OCI-LY7 (cell line): ENCODE results near the gene GNAT2. TPM values are rescaled to one million over a fixed set of nuclear protein-coding genes. Genes with fewer than 3 reads are reported as not detected.

Experiments used
- BruUV-seq: library from RNA; stranded (reverse); fragments of 400-500 nt; replicated peaks from 2 replicates; lab custom pipeline; 2021; lab: Mats Ljungman, UMichigan
- CTCF ChIA-PET: fragments of 300-600 bp; sonication (Branson Sonifier 250); formaldehyde crosslinking; loops from one replicate; lab custom pipeline; 2022; ENCODE audit warnings: antibody characterized with exemption; ENCODE audit not compliant: unreplicated experiment; lab: Charles Lee
- POLR2A ChIA-PET: fragments of 300-600 bp; sonication (Branson Sonifier 250); formaldehyde crosslinking; loops from one replicate; lab custom pipeline; 2022; ENCODE audit warnings: antibody characterized with exemption; lab: Charles Lee
- DNase-seq: peaks from one replicate; pipeline ENCODE4 v3.0.0-alpha.2; 2015; ENCODE audit warnings: low spot score
- H2AFZ ChIP-seq: fragments of 200-600 bp; sonication (generic), shearing (Covaris generic); 2 replicates; pipeline ENCODE4 v1.6.1; 2014; ENCODE audit warnings: mild to moderate bottlenecking, antibody characterized with exemption, low read length, moderate library complexity
- H3K27ac ChIP-seq: fragments of 200-600 bp; sonication (generic); 2 replicates; pipeline ENCODE4 v1.5.1; 2014; ENCODE audit warnings: mixed run types, low read depth, mild to moderate bottlenecking, moderate library complexity, low read length, inconsistent platforms; ENCODE audit not compliant: poor library complexity, severe bottlenecking
- H3K36me3 ChIP-seq: fragments of 200-600 bp; sonication (generic); 2 replicates; pipeline ENCODE4 v1.6.1; 2014; ENCODE audit warnings: mild to moderate bottlenecking, antibody characterized with exemption, low read length, moderate library complexity, mixed read lengths; ENCODE audit not compliant: insufficient read depth
- H3K4me1 ChIP-seq: fragments of 200-600 bp; sonication (generic); 2 replicates; pipeline ENCODE4 v1.5.1; 2014; ENCODE audit warnings: mild to moderate bottlenecking, low read length; ENCODE audit not compliant: insufficient read depth, poor library complexity, severe bottlenecking
- H3K4me2 ChIP-seq: fragments of 200-600 bp; sonication (generic); 2 replicates; pipeline ENCODE4 v1.6.1; 2014; ENCODE audit warnings: mild to moderate bottlenecking, low read length
- H3K4me3 ChIP-seq: fragments of 200-600 bp; sonication (generic); 2 replicates; pipeline ENCODE4 v1.5.1; 2014; ENCODE audit warnings: mild to moderate bottlenecking, low read depth, low read length; ENCODE audit not compliant: poor library complexity, severe bottlenecking
- H3K79me2 ChIP-seq: fragments of 200-600 bp; sonication (generic); 2 replicates; pipeline ENCODE4 v1.6.1; 2016; ENCODE audit warnings: low read depth, mild to moderate bottlenecking, low read length, moderate library complexity, mixed read lengths; ENCODE audit not compliant: insufficient read depth
- H3K9me2 ChIP-seq: fragments of 200-600 bp; sonication (generic); 2 replicates; pipeline ENCODE4 v1.6.1; 2016; ENCODE audit warnings: mild to moderate bottlenecking, low read length, mixed read lengths; ENCODE audit not compliant: insufficient read depth
- H3K9me3 ChIP-seq: fragments of 200-600 bp; sonication (generic); 2 replicates; pipeline ENCODE4 v1.6.1; 2014; ENCODE audit warnings: mild to moderate bottlenecking, mixed run types, low read length, mixed read lengths
- H4K20me1 ChIP-seq: fragments of 200-600 bp; sonication (generic); 2 replicates; pipeline ENCODE4 v1.6.1; 2014; ENCODE audit warnings: mild to moderate bottlenecking, antibody characterized with exemption, low read length, moderate library complexity, mixed read lengths; ENCODE audit not compliant: insufficient read depth
- EZH2phosphoT487 ChIP-seq: fragments of 200-600 bp; sonication (generic); IDR thresholded peaks from 2 replicates; pipeline ENCODE4 v1.6.1; 2018; ENCODE audit warnings: low read depth, borderline replicate concordance, mild to moderate bottlenecking, mixed run types, antibody characterized with exemption, low read length, moderate library complexity, mixed read lengths
- intact Hi-C: fragments of 100-400 bp; cut with micrococcal nuclease; formaldehyde crosslinking; loops from one replicate; pipeline ENCODE4 v1.10.0; 2022; ENCODE audit not compliant: unreplicated experiment
- total RNA-seq, 2 experiments: library from RNA; depleted of rRNA in 1 of 2; stranded (reverse); fragments of >200 nt in 1 of 2; shearing (Covaris generic) in 1 of 2; gene quantifications; 2 replicates each; pipeline ENCODE4 v1.2.3, GENCODE V29; 2014 to 2022
- TF ChIP-seq, protein P1 (sequence below): fragments of 200-600 bp; sonication (generic); conservative IDR thresholded peaks from 2 replicates; pipeline ENCODE4 v1.5.1; 2014; ENCODE audit warnings: mild to moderate bottlenecking, antibody characterized with exemption, low read length, moderate library complexity, mixed read lengths

GNAT2 gene
- total RNA-seq, 2 experiments from 2014 or later: 1.3 TPM; not detected in 1

DNA sequence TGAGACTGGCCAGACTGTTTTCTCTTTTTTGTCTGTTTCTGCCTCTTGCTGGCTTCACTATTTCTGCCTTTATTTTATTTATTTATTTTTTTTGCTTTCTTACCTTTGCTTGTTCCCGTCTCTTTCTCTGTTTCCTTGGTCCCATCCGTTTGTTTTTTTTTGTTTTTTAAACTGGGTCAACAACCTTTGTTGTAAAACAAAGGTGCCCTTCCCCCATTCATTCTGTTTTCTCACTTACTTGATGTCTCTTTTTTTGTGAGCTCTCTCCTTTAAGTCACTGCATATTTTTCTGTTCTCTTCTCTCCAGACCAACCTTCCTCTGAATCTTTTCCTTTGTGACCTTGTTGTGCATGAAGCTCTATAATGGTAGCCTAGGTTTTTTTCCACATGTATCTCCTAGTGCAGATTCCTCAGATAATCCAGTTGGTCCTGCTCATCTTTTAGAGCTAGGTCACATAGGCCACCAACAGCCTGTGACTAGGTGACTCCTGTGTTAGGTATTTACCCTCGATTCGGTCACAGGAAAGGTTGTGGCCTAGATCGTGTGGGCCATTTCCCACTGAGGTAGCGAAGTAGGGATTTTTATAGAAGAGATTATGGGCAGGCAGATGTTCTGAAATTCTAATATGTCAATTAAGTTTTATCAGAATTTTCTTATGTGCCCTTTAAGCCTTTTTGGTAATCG lies 55.1 kb downstream of the GNAT2 start:
- Histone ChIP-seq H3K4me1 (peaks cover 10% of the 10 kb centered on the region), H3K27ac (no peak overlapping the region), H3K4me2 (no peak overlapping the region), H4K20me1 (peaks cover 17% of the 10 kb centered on the region; the same call in 1 of the 2 replicates), H2AFZ (no peak overlapping the region), H3K36me3 (no peaks in the 10 kb centered on the region), H3K9me3 (no peaks in the 10 kb centered on the region), H3K9me2 (no peaks in the 10 kb centered on the region), H3K4me3 (no peak overlapping the region), H3K79me2 (peaks cover 75% of the 10 kb centered on the region; the same call in 1 of the 2 replicates)
- no peak for DNase-seq
- POLR2A ChIA-PET: interaction anchor here (0.6 kb wide), 1 partner anchor 40 kb away, joined by 3 read pairs; no protein-coding TSS in a partner anchor
- TF ChIP-seq, protein P1, sequence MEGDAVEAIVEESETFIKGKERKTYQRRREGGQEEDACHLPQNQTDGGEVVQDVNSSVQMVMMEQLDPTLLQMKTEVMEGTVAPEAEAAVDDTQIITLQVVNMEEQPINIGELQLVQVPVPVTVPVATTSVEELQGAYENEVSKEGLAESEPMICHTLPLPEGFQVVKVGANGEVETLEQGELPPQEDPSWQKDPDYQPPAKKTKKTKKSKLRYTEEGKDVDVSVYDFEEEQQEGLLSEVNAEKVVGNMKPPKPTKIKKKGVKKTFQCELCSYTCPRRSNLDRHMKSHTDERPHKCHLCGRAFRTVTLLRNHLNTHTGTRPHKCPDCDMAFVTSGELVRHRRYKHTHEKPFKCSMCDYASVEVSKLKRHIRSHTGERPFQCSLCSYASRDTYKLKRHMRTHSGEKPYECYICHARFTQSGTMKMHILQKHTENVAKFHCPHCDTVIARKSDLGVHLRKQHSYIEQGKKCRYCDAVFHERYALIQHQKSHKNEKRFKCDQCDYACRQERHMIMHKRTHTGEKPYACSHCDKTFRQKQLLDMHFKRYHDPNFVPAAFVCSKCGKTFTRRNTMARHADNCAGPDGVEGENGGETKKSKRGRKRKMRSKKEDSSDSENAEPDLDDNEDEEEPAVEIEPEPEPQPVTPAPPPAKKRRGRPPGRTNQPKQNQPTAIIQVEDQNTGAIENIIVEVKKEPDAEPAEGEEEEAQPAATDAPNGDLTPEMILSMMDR: no peak
- no peak for TF ChIP-seq EZH2phosphoT487
- intact Hi-C loops: no loop called here
- CTCF ChIA-PET: no interaction called here
- no TSS peak for BruUV-seq

DNA sequence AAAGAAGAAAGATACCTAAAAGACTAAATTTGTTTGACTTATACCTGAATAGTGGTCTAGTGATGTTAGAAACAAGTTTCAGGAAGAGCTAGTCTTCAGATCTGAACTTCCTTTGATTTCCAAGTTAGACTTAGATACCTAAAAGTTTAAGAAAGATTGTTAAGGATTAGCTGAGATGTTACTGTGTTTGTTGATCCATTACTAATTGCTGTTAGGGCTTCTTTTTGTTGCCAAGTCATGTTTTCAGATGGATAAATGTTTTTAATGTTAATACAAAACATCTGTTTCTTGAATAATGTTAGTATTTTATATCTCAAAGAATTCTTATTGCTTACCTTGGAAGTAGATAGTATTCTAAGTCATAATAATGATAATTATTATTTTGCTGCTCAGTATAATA lies 59.4 kb downstream of the GNAT2 start:
- no peak overlapping the region for H2AFZ ChIP-seq
- no peak overlapping the region for H3K27ac ChIP-seq
- H3K36me3 ChIP-seq: peaks cover 7% of the 10 kb centered on the region
- no peak for DNase-seq
- no peak overlapping the region for H3K4me2 ChIP-seq
- peaks cover 85% of the 10 kb centered on the region for H3K79me2 ChIP-seq
- H3K4me1 ChIP-seq: peaks cover 8% of the 10 kb centered on the region
- CTCF ChIA-PET: interaction anchor here (1.0 kb wide), 1 partner anchor 80 kb away, joined by 5 read pairs; no protein-coding TSS in a partner anchor
- intact Hi-C loops: no loop called here
- POLR2A ChIA-PET: interaction anchor here (1.0 to 2.2 kb wide), 3 partner anchors 11 to 42 kb away, joined by 3 to 9 read pairs (median 3); partner anchors contain the start of gene GNAI3
- H3K4me3 ChIP-seq: no peak overlapping the region
- peaks cover 16% of the 10 kb centered on the region; the same call in 1 of the 2 replicates for H4K20me1 ChIP-seq
- TF ChIP-seq, protein P1: no peak
- TF ChIP-seq EZH2phosphoT487: no peak
- no peaks in the 10 kb centered on the region for H3K9me3 ChIP-seq
- H3K9me2 ChIP-seq: no peaks in the 10 kb centered on the region
- BruUV-seq: no TSS peak

DNA sequence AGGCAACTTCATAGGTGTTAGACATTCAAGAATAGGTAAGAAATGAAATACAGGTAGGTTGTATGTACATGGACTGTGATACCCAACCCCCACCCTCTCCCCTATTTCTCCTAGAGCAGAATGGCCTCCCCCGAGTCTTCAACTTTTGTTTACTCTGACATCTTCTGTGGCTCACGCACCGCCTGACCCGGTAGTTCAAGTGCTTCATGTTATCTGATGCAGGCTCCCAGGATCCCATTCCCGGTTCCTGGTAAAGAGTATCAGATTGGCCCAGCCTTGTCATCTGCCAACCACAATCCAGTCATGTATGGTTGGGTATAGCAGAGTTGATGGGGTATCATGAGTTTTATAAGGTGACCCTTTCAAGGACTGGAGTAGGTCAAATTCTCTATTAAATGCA lies 61.9 kb downstream of the GNAT2 start:
- CTCF ChIA-PET: no interaction called here
- no peak overlapping the region for H3K27ac ChIP-seq
- H4K20me1 ChIP-seq: peaks cover 13% of the 10 kb centered on the region; the same call in 1 of the 2 replicates
- peaks cover 7% of the 10 kb centered on the region for H3K36me3 ChIP-seq
- BruUV-seq: no TSS peak
- no peaks in the 10 kb centered on the region for H3K9me2 ChIP-seq
- H3K4me1 ChIP-seq: peaks cover 8% of the 10 kb centered on the region
- intact Hi-C loops: no loop called here
- H2AFZ ChIP-seq: no peak overlapping the region
- POLR2A ChIA-PET: no interaction called here
- no peak overlapping the region for H3K4me2 ChIP-seq
- TF ChIP-seq, protein P1: no peak
- no peak for TF ChIP-seq EZH2phosphoT487
- H3K4me3 ChIP-seq: no peak overlapping the region
- peaks cover 91% of the 10 kb centered on the region for H3K79me2 ChIP-seq
- H3K9me3 ChIP-seq: no peaks in the 10 kb centered on the region
- no peak for DNase-seq
